ENCODE measurements around the gene ZNF750.

Gene ZNF750

DNA sequence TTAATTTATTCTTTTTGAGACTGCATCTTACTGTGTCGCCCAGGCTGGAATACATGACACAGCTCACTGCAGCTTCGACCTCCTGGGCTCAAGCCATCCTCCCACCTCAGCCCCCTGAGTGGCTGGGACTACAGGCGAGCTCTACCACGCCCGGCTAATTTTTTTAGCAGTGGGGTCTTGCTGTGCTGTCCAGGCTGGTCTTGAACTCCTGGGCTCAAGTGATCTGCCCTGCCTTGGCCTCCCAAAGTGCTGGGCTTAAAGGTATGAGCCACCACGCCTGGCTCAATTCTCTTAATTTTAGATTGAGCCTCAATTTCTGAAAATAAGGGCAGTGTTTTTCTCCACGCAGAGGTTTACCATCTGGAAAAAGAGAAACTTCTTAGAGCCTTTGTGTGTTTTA lies 41.1 kb downstream of the ZNF750 start:
- TF ChIP-seq TAF1 (IDR thresholded peaks at IDR 0.05; ENCODE audit: low read depth) (no peak), EGR1 (IDR thresholded peaks at IDR 0.05) (no peak), FOXM1 (IDR thresholded peaks at IDR 0.05; ENCODE audit: borderline replicate concordance, low read depth) (no peak), RAD21 (IDR thresholded peaks at IDR 0.05; ENCODE audit: low read depth) (no peak), CREB1 (IDR thresholded peaks at IDR 0.05; ENCODE audit: low read depth) (no peak), ZBTB7A (IDR thresholded peaks at IDR 0.05; ENCODE audit: low read depth) (no peak), NFIC (IDR thresholded peaks at IDR 0.05) (no peak), CEBPB (IDR thresholded peaks at IDR 0.05) (no peak), TEAD4 (IDR thresholded peaks at IDR 0.05) (no peak), TCF12 (IDR thresholded peaks at IDR 0.05; ENCODE audit: low read depth) (no peak), EP300 (IDR thresholded peaks at IDR 0.05; ENCODE audit: borderline replicate concordance) (no peak), YY1 (IDR thresholded peaks at IDR 0.05; ENCODE audit: low read depth) (no peak)
- TF ChIP-seq, protein P1, sequence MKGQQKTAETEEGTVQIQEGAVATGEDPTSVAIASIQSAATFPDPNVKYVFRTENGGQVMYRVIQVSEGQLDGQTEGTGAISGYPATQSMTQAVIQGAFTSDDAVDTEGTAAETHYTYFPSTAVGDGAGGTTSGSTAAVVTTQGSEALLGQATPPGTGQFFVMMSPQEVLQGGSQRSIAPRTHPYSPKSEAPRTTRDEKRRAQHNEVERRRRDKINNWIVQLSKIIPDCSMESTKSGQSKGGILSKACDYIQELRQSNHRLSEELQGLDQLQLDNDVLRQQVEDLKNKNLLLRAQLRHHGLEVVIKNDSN (IDR thresholded peaks at IDR 0.05) = no peak
- TF ChIP-seq, protein P2, sequence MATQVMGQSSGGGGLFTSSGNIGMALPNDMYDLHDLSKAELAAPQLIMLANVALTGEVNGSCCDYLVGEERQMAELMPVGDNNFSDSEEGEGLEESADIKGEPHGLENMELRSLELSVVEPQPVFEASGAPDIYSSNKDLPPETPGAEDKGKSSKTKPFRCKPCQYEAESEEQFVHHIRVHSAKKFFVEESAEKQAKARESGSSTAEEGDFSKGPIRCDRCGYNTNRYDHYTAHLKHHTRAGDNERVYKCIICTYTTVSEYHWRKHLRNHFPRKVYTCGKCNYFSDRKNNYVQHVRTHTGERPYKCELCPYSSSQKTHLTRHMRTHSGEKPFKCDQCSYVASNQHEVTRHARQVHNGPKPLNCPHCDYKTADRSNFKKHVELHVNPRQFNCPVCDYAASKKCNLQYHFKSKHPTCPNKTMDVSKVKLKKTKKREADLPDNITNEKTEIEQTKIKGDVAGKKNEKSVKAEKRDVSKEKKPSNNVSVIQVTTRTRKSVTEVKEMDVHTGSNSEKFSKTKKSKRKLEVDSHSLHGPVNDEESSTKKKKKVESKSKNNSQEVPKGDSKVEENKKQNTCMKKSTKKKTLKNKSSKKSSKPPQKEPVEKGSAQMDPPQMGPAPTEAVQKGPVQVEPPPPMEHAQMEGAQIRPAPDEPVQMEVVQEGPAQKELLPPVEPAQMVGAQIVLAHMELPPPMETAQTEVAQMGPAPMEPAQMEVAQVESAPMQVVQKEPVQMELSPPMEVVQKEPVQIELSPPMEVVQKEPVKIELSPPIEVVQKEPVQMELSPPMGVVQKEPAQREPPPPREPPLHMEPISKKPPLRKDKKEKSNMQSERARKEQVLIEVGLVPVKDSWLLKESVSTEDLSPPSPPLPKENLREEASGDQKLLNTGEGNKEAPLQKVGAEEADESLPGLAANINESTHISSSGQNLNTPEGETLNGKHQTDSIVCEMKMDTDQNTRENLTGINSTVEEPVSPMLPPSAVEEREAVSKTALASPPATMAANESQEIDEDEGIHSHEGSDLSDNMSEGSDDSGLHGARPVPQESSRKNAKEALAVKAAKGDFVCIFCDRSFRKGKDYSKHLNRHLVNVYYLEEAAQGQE (IDR thresholded peaks at IDR 0.05; ENCODE audit: low read depth) = no peak
- TF ChIP-seq, protein P3, sequence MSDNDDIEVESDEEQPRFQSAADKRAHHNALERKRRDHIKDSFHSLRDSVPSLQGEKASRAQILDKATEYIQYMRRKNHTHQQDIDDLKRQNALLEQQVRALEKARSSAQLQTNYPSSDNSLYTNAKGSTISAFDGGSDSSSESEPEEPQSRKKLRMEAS (IDR thresholded peaks at IDR 0.05) = no peak

GRCh38 chr17:82797061-82797460 lies 42.8 kb downstream of the ZNF750 start:
- TF ChIP-seq CEBPB (IDR thresholded peaks at IDR 0.05) = no peak
- no peak for TF ChIP-seq CREB1 (IDR thresholded peaks at IDR 0.05; ENCODE audit: low read depth)
- TF ChIP-seq, protein P3 (IDR thresholded peaks at IDR 0.05) = no peak
- TF ChIP-seq TAF1 (IDR thresholded peaks at IDR 0.05; ENCODE audit: low read depth) = no peak
- TF ChIP-seq, protein P1 (IDR thresholded peaks at IDR 0.05) = no peak
- no peak for TF ChIP-seq RAD21 (IDR thresholded peaks at IDR 0.05; ENCODE audit: low read depth)
- TF ChIP-seq EP300 (IDR thresholded peaks at IDR 0.05; ENCODE audit: borderline replicate concordance) = no peak
- no peak for TF ChIP-seq TEAD4 (IDR thresholded peaks at IDR 0.05)
- TF ChIP-seq, protein P2 (IDR thresholded peaks at IDR 0.05; ENCODE audit: low read depth) = no peak
- TF ChIP-seq FOXM1 (IDR thresholded peaks at IDR 0.05; ENCODE audit: borderline replicate concordance, low read depth) = no peak
- no peak for TF ChIP-seq TCF12 (IDR thresholded peaks at IDR 0.05; ENCODE audit: low read depth)
- no peak for TF ChIP-seq YY1 (IDR thresholded peaks at IDR 0.05; ENCODE audit: low read depth)
- no peak for TF ChIP-seq NFIC (IDR thresholded peaks at IDR 0.05)
- TF ChIP-seq EGR1 (IDR thresholded peaks at IDR 0.05) = no peak
- no peak for TF ChIP-seq ZBTB7A (IDR thresholded peaks at IDR 0.05; ENCODE audit: low read depth)

- no peak for TF ChIP-seq NFIC (IDR thresholded peaks at IDR 0.05)
- no peak for TF ChIP-seq YY1 (IDR thresholded peaks at IDR 0.05; ENCODE audit: low read depth)
- no peak for TF ChIP-seq TEAD4 (IDR thresholded peaks at IDR 0.05)
- TF ChIP-seq, protein P3 (IDR thresholded peaks at IDR 0.05) = no peak
- no peak for TF ChIP-seq FOXM1 (IDR thresholded peaks at IDR 0.05; ENCODE audit: borderline replicate concordance, low read depth)
- TF ChIP-seq TAF1 (IDR thresholded peaks at IDR 0.05; ENCODE audit: low read depth) = no peak
- TF ChIP-seq, protein P2 (IDR thresholded peaks at IDR 0.05; ENCODE audit: low read depth) = no peak
- TF ChIP-seq TCF12 (IDR thresholded peaks at IDR 0.05; ENCODE audit: low read depth) = no peak
- TF ChIP-seq, protein P1 (IDR thresholded peaks at IDR 0.05) = no peak
- TF ChIP-seq ZBTB7A (IDR thresholded peaks at IDR 0.05; ENCODE audit: low read depth) = no peak
- no peak for TF ChIP-seq EGR1 (IDR thresholded peaks at IDR 0.05)
- TF ChIP-seq EP300 (IDR thresholded peaks at IDR 0.05; ENCODE audit: borderline replicate concordance) = no peak
- TF ChIP-seq CEBPB (IDR thresholded peaks at IDR 0.05) = no peak
- TF ChIP-seq RAD21 (IDR thresholded peaks at IDR 0.05; ENCODE audit: low read depth) = no peak
- no peak for TF ChIP-seq CREB1 (IDR thresholded peaks at IDR 0.05; ENCODE audit: low read depth)
Measured at GRCh38 chr17:82795615-82796014, 44.2 kb downstream of the ZNF750 start.
